Stimulated activated CD8-positive, alpha-beta memory T cell treated with anti-CD3 and anti-CD28 coated beads, Interleukin-12 subunit alpha, Interleukin-12 subunit beta, amount 100 ng/mL, for 24 hours (primary cell): Measurements from ENCODE around the gene LASP1.

ENCODE experiments used
- DNase-seq: peaks from one replicate; pipeline ENCODE4 v3.0.0-alpha.2; 2020; ENCODE audit errors: extremely low read depth

The LASP1 gene

GRCh38 chr17:38870259-38871165 is 654 bp downstream of the LASP1 start:
- peak; percentile 48 for DNase-seq

- DNase-seq = no peak
Measured at GRCh38 chr17:38871247-38872015, 1.6 kb downstream of the LASP1 start.

- DNase-seq = no peak
Measured at GRCh38 chr17:38872027-38872511, 2.2 kb downstream of the LASP1 start.

- DNase-seq = no peak
Measured at GRCh38 chr17:38872671-38873385, 3.0 kb downstream of the LASP1 start.

GRCh38 chr17:38873640-38874380 is 4.0 kb downstream of the LASP1 start:
- DNase-seq = no peak

- no peak for DNase-seq
Measured at GRCh38 chr17:38874505-38875400, 4.9 kb downstream of the LASP1 start.

- no peak for DNase-seq
Measured at GRCh38 chr17:38875477-38876075, 5.7 kb downstream of the LASP1 start.

- no peak for DNase-seq
Measured at GRCh38 chr17:38877130-38877851, 7.4 kb downstream of the LASP1 start.

GRCh38 chr17:38879878-38880665 is 10.2 kb downstream of the LASP1 start:
- DNase-seq = no peak

- DNase-seq = no peak
Measured at GRCh38 chr17:38881600-38882191, 11.8 kb downstream of the LASP1 start.

- DNase-seq = no peak
Measured at GRCh38 chr17:38882870-38883269, 13.0 kb downstream of the LASP1 start.

GRCh38 chr17:38883592-38884526 is 14.0 kb downstream of the LASP1 start:
- no peak for DNase-seq

- DNase-seq = no peak
Measured at GRCh38 chr17:38885044-38885727, 15.3 kb downstream of the LASP1 start.

GRCh38 chr17:38885728-38886642 is 16.1 kb downstream of the LASP1 start:
- no peak for DNase-seq

GRCh38 chr17:38886643-38887010 is 16.8 kb downstream of the LASP1 start:
- DNase-seq = no peak
